ENCODE data around the gene DRD4.

The DRD4 gene

DNA sequence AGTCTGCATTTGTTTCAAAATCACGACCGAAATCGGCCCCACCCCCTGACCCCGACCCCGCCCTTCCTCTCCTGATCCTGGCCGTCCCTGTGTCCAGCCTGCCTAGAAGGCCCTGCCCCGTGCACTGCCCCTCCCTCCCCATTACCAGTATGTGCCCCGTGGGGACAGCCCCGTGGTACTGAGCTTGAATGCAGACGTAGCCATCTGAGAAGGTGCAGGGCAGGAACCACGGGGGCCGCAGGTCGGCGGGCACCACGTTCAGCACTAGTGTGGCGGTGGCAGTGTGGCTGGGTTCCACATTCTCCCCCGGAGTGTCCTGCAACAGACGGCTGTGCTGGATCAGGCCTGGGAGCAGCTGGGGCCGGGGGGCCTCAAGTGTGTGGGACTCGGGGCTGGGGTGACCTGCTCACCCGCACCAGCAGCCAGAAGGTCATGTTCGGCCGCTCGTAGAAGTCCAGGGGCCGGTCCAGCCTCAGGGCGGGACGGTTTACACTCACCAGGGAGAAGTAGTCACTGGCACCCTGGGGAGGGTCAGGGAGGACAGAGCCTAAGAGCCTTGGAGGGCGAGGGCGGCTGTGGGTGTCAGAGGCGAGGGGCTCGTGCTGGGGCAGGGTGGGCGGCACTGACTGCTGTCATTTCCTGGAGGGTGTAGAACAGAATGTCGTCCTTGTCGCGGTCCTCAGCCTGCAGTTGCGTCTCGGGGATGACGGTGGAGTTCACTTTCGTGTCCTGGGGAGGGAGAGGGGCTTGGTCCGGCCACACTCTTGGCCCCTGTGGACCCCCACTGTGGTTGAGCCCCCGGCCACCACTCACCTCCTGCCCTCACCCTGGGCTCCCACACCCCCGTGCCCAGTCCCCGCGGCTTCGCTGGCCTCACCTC, 15.9 kb upstream of the DRD4 start:
- no peak for DNase-seq (ENCODE audit: low read depth in 1 of 2, low spot score in 1 of 2)

DNA sequence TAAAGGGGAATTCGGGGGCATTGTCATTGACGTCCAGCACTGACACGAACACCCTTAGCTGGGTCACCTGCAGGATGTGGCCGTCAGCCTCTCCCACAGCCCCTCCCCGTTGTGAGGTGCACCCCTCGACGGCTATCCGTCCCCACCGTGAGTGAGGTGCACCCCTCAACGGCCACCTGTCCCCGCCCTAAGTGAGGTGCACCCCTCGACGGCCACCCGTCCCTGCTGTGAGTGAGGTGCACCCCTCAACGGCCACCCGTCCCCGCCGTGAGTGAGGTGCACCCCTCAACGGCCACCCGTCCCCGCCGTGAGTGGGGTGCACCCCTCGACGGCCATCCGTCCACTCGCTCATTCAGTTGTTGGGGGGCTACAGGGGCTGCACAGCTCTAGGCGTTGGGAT, 15.2 kb upstream of the DRD4 start:
- no peak for DNase-seq (ENCODE audit: low read depth in 1 of 2, low spot score in 1 of 2)

DNA sequence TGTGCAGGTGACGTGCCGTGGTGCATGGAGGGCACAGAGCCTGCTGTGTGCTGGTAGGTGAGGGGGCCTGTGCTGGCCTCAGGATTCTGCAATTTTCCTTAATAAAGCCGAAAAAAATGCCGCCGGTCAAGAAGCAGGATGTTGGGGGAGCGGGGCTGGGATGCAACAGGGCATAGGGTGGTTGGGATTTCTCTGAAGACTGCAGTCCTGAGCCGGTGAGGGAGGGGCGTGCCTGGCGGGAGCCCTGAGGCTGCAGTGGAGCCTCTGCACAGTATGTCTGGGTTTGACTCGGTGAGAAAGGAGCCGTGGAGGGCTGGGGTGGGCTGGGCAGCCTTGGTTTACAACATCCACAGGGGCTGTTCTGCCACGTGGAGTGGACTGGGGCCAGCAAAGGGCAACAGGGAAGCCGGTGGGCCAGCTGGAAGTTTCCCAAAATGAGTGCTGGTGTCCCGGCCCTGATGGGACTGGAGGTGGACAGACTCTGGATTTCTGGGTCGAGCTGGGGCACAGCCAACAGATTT, 13.7 kb upstream of the DRD4 start:
- no peak for DNase-seq (ENCODE audit: low read depth in 1 of 2, low spot score in 1 of 2)

DNA sequence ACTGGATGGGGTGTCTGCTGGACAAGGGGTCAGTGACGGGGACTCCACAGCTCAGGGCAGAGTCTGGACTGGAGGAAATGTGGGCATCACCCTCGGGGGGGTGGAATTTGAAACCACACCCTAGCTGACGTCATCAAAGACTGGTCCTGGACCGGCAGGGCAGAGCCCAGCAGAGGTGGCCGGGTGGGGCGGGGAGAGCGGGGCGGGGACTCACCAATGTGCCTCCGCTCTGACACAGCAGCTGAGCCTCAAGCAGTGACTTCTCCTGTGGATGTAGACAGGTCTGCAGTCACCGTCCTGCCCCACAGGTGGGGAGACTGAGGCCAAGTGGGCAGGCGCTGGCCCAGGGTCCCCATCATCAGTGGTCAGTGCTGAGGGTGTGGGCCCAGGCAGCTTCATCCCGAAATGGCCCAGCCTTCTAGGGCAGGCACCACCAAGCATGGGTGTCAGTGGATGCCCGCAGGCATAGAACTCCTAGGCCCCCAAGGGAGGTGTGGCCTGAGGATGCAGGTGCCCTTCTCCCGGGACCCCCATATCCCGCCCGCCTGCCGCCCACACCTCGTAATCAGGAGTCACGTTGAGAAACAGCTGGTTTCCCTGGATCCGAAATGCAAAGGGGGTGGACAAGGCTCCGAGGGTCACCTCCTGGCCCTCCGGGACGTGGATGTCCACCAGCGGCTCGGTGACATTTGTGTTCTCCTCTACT, 12.9 kb upstream of the DRD4 start:
- DNase-seq (ENCODE audit: low read depth in 1 of 2, low spot score in 1 of 2) = no peak

DNA sequence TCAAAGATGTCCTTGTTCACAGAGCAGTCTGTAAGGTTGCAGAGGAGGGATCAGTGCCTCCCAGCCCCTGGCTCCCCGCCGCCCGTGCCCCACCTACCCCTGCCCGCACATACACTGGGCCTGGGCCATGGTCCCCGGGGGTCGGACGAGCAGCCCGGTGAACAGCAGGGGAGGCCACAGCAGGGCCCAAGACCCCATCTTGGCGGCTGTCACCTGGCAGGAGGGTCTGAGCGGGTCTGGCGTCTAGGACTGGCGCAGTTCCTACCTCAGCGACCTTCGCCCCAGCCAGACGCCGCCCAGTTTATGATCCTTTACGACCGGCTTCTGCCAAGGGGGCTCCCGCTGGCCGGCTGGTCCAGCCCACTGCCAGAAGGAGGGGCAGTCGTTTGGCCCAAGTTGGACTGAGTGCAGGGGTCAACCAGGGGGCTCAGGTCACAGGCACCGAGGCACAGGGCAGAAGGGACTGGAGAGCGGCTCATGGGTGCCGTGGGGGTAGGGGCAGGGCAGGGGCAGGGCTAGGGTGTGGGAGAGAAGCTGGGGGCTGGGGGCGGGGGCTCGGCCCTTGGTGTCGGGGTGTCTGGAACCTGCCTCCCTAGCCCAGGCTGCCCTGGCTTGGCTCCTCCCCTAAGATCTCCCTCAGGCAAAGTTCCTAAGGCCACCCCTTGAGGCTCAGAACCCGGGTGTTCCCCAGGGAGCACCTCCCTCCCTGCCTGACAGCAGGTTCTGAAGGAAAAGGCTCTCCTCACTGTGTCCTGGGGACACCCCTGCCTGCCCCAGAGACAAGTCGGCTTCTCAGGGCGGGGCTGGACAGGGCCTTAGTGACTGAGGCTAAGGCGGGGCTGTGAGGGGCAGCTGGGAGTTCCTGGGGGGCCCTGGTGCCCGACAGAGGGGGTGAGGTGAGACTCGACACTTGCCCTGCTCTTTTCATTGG, 12.1 kb upstream of the DRD4 start, which contains the start of gene CDHR5:
Gene CDHR5, minus strand, starts transcription at position 251 of the 931 bp plus-strand sequence. Its CDS starts 53 bp downstream, at position 198.
- no peak for DNase-seq (ENCODE audit: low read depth in 1 of 2, low spot score in 1 of 2)

DNA sequence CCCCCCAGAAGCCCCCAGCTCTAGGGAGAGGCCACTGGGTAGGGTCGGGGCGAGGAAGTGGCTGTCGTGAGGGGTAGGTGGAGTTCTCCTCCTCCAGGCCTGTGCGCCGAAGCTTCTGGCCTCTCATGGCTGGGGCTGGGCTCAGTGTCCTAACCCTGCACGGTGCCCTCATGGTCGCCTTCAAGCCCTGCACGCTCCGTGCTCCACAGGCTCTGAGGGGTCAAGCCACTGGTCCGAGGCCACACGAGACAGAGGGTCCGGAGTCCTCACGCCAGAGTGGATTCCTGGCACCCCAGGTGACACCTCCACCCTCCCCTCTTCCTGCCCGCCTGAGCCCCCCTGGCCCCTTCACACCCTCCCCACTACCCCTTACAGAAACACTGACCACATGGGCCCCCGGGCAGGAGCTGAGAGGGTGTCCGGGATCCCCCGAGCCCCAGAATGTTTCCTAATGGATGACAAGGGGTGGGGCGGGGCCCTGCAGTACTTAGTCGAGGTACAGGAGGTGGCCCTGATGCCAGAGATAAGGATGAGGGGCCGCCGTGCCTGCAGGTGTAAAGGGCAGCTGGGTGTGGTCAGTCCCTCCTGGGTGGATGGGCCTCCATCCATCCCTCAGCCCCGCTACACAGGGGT, 11.3 kb upstream of the DRD4 start:
- no peak for DNase-seq (ENCODE audit: low read depth in 1 of 2, low spot score in 1 of 2)

DNA sequence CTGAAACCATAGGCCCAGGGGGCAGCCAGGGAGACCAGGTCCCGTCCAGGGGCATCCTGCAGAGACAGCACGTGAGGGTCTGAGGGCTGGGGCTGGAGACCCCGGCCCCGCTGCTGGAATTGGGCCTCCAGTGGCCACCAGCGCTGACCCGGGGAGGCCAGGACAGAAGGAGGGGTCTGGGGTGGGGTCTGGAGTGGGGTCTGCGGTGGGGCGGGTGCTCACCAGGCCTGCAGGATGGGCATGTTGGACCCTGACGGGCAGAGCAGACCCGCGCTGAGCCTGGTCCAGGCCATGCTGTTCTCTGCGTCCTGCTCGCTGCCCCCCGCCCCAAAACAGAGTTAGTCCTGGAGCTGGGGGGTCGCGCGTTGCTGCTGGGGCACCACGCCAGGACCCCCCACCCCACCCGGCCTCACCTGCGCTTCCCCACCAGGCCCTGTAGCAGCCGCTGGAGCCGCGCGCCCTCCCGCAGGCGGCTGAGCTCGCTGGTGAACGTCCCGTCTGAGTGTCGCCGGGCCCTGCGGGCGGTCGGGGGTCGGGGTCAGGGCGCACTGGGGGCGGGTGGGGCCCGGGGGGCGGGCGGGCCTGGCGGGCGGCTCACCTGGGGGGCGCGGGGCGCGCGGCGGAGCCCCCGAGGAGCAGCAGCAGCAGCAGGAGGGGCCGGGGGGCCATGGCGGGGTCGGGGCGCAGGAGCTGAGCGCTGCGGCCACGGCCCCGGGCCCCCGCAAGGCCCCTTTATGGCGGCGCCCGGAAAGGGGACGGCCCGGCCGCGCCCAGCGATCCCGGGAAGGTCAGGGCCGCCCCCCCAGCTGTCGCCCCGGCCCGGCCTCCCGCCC, 10.4 kb upstream of the DRD4 start, which contains the start of gene SCT:
Gene SCT, minus strand, starts transcription at position 707 of the 833 bp plus-strand sequence. Its CDS starts 38 bp downstream, at position 669.
- DNase-seq (ENCODE audit: low read depth in 1 of 2, low spot score in 1 of 2) = no peak

DNA sequence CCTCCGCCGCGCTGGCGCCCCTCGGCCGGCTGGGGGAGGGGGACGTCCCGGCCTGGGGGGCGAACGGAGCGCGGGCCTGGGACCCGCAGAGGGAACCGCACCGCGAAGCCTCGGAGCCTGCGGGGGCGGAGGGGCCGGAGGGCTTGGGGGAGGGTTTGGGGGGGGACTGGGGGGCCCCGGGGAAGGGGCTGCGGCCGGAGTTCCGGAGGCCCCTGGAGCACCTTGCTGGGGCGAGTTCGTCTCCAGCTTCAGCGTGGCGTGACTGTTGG, 9.8 kb upstream of the DRD4 start:
- DNase-seq (ENCODE audit: low read depth in 1 of 2, low spot score in 1 of 2) = no peak

DNA sequence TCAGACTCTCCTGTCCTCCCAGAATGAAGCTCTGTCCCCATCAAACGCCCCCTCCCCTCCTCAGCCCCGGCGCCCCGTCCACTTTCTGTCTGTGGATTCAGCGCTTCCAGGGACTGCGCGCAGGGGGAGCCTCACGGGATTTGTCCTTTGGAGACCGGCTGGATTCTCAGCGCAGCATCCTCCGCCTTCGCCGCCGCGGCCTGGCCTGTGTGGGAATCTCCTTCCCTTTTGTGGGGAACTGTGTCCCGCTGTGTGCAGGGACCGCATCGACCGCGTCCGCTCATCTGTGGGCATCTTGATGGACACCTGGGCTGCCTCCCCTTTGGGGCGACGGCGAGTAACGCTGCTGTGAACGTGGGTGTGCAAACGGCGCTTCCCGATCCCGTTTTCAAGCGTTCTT, 9.0 kb upstream of the DRD4 start:
- DNase-seq (ENCODE audit: low read depth in 1 of 2, low spot score in 1 of 2) = no peak

DNA sequence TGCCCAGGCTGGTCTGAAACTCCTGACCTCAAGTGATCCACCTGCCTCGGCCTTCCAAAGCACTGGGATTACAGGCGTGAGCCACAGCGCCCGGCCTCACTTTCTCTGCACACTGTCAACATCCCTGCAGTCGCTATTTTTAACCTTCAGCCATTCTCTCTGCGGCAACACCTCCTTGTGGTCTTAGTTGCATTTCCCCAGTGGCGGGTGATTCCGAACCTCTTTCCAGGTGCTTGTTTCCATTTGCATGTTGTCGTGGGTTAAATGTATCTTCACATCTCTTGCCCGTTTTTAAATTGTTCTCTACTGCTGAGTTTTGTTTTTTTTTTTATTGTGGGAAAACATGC, 7.9 kb upstream of the DRD4 start:
- DNase-seq (ENCODE audit: low read depth in 1 of 2, low spot score in 1 of 2) = no peak

DNA sequence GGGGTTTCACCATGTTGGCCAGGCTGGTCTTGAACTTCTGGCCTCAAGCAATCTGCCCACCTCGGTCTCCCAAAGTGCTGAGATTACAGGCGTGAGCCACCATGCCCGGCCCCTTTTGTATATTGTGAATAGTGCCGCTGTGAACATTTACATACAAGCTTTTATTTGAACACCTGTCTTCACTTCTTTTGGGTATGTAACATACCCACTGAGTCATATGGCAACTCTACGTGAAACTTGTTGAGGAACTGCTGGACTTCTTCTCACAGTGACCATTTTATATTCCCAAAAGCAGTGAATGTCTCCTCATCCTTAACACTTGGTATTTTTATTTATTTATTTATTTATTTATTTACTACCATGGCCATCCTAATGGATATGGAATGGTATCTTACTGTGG, 6.2 kb upstream of the DRD4 start:
- DNase-seq (ENCODE audit: low read depth in 1 of 2, low spot score in 1 of 2) = no peak

DNA sequence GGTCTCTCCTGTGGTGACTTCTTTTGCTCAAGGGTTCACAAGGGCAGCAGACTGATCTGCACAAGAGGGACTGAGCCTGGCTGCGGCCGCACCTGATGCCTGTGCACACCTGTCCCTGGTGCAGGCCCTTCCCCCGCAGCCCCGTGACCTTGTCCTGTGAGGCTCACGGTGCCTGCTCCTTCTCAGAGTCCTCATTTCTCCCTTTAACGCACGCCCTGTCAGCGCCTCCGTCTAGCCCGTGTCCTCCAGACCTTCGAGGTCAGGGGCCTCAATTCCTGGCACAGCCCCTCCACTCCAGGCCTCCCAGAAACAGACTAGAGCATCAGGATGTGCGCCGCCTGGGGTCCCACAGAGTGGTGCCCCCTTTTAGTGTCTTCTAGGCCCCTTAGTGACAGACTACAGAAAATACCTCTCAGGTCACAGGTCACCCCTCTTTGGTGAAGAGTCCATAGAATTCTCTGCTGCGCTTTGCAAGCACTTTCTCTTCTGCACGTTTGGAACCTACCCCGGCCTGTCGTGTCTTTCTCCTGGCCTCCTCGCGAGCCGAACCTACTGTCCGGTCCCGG, 1.0 kb upstream of the DRD4 start:
- DNase-seq (ENCODE audit: low read depth in 1 of 2, low spot score in 1 of 2) = no peak

DNA sequence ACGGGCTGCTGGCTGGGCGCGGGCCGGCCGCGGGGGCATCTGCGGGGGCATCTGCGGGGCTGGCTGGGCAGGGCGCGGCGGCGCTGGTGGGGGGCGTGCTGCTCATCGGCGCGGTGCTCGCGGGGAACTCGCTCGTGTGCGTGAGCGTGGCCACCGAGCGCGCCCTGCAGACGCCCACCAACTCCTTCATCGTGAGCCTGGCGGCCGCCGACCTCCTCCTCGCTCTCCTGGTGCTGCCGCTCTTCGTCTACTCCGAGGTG, 194 bp downstream of the DRD4 start:
- no peak for DNase-seq (ENCODE audit: low read depth in 1 of 2, low spot score in 1 of 2)

DNA sequence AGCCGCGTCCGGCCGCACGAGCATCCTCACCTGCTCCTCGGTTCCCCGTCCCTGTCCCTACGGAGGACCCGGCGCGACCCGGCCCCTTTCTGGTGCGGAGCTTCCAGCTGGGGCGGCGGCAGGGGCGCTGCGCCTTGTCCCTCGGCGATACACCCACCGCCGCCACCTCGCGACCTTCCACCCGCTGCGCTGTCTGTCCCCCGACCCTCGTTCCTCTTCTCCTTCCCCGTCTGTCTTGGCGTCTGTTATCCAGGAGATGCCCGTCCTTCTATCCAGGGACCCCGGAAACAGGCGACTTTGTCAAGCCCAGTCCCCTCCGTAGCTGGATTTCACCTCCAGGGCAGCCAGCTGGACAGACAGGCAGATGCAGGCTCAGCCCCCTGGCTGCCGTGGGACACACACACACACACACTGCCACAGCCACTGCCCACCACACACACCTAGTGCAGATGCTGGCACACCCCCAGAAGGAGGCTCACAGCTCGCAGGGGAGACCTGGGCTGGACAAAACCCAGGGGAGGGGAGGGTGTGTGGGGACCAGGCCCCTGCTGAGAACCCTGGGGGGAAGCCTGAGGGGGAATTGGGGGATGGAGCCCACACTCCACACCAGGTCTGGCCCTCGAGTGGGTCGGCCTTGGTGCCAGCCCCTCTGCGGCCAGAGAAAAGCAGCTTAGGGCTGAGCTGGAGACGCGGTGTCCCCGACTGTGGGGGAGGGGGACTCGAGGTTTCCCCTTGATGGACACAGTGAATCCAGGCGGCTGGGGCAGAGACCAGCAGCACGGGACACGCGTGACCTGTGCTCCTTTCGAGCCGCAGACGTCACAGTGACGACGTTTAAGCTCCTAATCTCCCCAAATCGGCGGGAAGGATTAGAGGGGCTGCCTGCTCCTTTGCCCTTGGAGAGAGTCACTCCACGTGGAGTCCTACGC, 788 bp downstream of the DRD4 start:
- no peak for DNase-seq (ENCODE audit: low read depth in 1 of 2, low spot score in 1 of 2)

DNA sequence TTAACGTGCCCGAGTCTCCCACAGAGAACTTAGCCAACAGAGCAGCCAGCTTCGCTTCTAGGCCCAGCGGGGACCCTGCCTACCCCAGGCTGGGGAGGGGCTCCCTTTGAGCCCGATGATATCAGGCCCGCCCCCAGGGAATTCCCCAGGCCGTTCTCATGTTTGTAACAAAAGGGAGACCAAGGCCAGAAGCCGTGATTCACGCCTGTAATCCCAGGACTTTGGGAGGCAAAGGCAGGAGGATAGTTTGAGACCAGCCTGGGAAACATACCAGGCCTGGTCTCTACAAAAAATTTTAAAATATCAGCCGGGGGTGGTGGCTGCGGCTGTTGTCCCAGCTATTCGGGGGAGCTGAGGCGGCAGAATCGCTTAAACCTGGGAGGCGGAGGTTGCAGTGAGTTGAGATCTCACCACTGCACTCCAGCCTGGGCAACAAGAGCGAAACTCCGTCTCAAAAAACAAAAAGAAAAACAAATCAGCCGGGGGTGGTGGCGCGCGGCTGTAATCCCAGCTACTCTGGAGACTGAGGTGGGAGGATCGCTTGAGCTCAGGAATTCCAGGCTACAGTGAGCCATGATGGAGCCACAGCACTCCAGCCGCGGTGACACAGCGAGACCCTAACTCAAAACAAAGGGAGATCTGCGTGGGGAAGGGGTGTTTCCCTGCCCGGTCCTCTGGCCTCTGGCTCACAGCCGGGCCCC, 1.7 kb downstream of the DRD4 start:
- DNase-seq (ENCODE audit: low read depth in 1 of 2, low spot score in 1 of 2) = no peak

DNA sequence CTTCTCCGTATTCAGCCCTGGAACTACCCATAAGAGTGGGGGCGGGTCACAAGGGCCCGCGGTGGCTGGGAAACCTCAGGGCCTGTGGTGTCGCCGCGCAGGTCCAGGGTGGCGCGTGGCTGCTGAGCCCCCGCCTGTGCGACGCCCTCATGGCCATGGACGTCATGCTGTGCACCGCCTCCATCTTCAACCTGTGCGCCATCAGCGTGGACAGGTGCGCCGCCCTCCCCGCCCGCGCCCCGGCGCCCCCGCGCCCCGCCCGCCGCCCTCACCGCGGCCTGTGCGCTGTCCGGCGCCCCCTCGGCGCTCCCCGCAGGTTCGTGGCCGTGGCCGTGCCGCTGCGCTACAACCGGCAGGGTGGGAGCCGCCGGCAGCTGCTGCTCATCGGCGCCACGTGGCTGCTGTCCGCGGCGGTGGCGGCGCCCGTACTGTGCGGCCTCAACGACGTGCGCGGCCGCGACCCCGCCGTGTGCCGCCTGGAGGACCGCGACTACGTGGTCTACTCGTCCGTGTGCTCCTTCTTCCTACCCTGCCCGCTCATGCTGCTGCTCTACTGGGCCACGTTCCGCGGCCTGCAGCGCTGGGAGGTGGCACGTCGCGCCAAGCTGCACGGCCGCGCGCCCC, 2.4 kb downstream of the DRD4 start:
- DNase-seq (ENCODE audit: low read depth in 1 of 2, low spot score in 1 of 2) = no peak

DNA sequence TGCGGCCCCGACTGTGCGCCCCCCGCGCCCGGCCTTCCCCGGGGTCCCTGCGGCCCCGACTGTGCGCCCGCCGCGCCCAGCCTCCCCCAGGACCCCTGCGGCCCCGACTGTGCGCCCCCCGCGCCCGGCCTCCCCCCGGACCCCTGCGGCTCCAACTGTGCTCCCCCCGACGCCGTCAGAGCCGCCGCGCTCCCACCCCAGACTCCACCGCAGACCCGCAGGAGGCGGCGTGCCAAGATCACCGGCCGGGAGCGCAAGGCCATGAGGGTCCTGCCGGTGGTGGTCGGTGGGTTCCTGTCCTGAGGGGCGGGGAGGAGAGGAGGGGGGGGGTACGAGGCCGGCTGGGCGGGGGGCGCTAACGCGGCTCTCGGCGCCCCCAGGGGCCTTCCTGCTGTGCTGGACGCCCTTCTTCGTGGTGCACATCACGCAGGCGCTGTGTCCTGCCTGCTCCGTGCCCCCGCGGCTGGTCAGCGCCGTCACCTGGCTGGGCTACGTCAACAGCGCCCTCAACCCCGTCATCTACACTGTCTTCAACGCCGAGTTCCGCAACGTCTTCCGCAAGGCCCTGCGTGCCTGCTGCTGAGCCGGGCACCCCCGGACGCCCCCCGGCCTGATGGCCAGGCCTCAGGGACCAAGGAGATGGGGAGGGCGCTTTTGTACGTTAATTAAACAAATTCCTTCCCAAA, 3.1 kb downstream of the DRD4 start:
- no peak for DNase-seq (ENCODE audit: low read depth in 1 of 2, low spot score in 1 of 2)
